GM12878 (cell line): ENCODE data around the gene HNRNPM. TPM values are rescaled to one million over a fixed set of nuclear protein-coding genes. Genes with fewer than 3 reads are reported as not detected.

ENCODE experiments used
- ATAC-seq: fragments of 200-7000 bp; cut with Tn5 transposase; 3 replicates; pipeline ENCODE4 v1.9.1; 2020; ENCODE audit warnings: mild to moderate bottlenecking, moderate library complexity
- BruUV-seq: library from RNA; stranded (reverse); fragments of 400-500 nt; replicated peaks from 2 replicates; lab custom pipeline; 2021; lab: Mats Ljungman, UMichigan
- CTCF ChIA-PET: fragments of 300-600 bp; sonication (Branson Sonifier 250); formaldehyde crosslinking; extraction: SDS; loops from one replicate; lab custom pipeline; 2021; ENCODE audit warnings: inconsistent platforms; lab: Yijun Ruan, JAX
- POLR2A ChIA-PET: fragments of 350-600 bp; formaldehyde crosslinking; extraction: SDS; loops from one replicate; lab custom pipeline; 2021; ENCODE audit warnings: inconsistent platforms; lab: Charles Lee
- RAD21 ChIA-PET: fragments of 300-600 bp; sonication (Branson Sonifier 250); formaldehyde crosslinking; loops from one replicate; lab custom pipeline; 2023; ENCODE audit warnings: antibody characterized with exemption; ENCODE audit not compliant: unreplicated experiment; lab: Charles Lee
- SMC1A ChIA-PET: fragments of 300-600 bp; sonication (Branson Sonifier 250); formaldehyde crosslinking; loops from one replicate; lab custom pipeline; 2023; ENCODE audit not compliant: unreplicated experiment, uncharacterized antibody; lab: Charles Lee
- DNase-seq: peaks from one replicate; pipeline ENCODE4 v3.0.0-alpha.2; 2011; ENCODE audit warnings: low read depth, low spot score
- FAIRE-seq: peaks from 3 replicates; lab custom pipeline; 2011; peaks lifted over from hg19 to GRCh38; lab: Jason Lieb, UNC
- H2AFZ ChIP-seq: 2 replicates; pipeline ENCODE4 v1.6.0; 2011; ENCODE audit warnings: low read depth, low read length, control low read depth; ENCODE audit not compliant: control insufficient read depth
- H3K27ac ChIP-seq: 2 replicates; pipeline ENCODE4 v1.5.1; 2011; ENCODE audit warnings: control low read depth; ENCODE audit not compliant: control insufficient read depth, insufficient read depth
- H3K27me3 ChIP-seq, 2 experiments: replicated peaks in 1 of 2; 2 replicates each; pipeline versions ENCODE4 v1.6.0 to v1.6.1; 2011; ENCODE audit warnings: low read length in 1 of 2; ENCODE audit not compliant: control insufficient read depth in 2 of 2, insufficient read depth in 2 of 2
- H3K36me3 ChIP-seq, 2 experiments: 2 replicates each; pipeline ENCODE4 v1.5.1; 2011; ENCODE audit warnings: low read length in 1 of 2; ENCODE audit not compliant: control insufficient read depth in 2 of 2, insufficient read depth in 2 of 2
- H3K4me1 ChIP-seq: 2 replicates; pipeline ENCODE4 v1.6.1; 2011; ENCODE audit warnings: mild to moderate bottlenecking, low read length, moderate library complexity, mixed read lengths; ENCODE audit not compliant: control insufficient read depth, insufficient read depth
- H3K4me2 ChIP-seq: 2 replicates; pipeline ENCODE4 v1.6.0; 2011; ENCODE audit warnings: control low read depth; ENCODE audit not compliant: control insufficient read depth, insufficient read depth
- H3K4me3 ChIP-seq: fragments of 200-600 bp; sonication (generic); 2 replicates; pipeline ENCODE4 v1.5.1; 2016
- H3K79me2 ChIP-seq: 2 replicates; pipeline ENCODE4 v1.6.0; 2011; ENCODE audit warnings: low read length; ENCODE audit not compliant: control insufficient read depth, insufficient read depth
- H3K9ac ChIP-seq: 2 replicates; pipeline ENCODE4 v1.8.0; 2011; ENCODE audit warnings: low read length, control low read depth, mixed read lengths; ENCODE audit not compliant: control insufficient read depth, insufficient read depth
- H3K9me3 ChIP-seq: replicated peaks from 3 replicates; pipeline ENCODE4 v1.5.1; 2011; ENCODE audit warnings: mild to moderate bottlenecking, low read length; ENCODE audit not compliant: control insufficient read depth, insufficient read depth
- H4K20me1 ChIP-seq: 2 replicates; pipeline ENCODE4 v1.6.0; 2011; ENCODE audit not compliant: control insufficient read depth, insufficient read depth
- ATF7 ChIP-seq: fragments of 450-650 bp; IDR thresholded peaks from 2 replicates; pipeline ENCODE4 v1.6.1; 2016; ENCODE audit warnings: low read depth, mild to moderate bottlenecking
- BACH1 ChIP-seq: fragments of 450-650 bp; IDR thresholded peaks from 2 replicates; pipeline ENCODE4 v1.6.1; 2017; ENCODE audit warnings: mild to moderate bottlenecking, borderline replicate concordance
- BMI1 ChIP-seq: fragments of 450-650 bp; IDR thresholded peaks from 2 replicates; pipeline ENCODE4 v1.6.1; 2016; ENCODE audit warnings: mild to moderate bottlenecking, moderate library complexity, borderline replicate concordance
- ETV6 ChIP-seq, 2 experiments: fragments of 450-650 bp in 1 of 2; IDR thresholded peaks in 1 of 2; conservative IDR thresholded peaks in 1 of 2; 2 replicates each; pipeline ENCODE4 v1.6.1; 2014; ENCODE audit warnings: antibody characterized with exemption in 1 of 2, borderline replicate concordance in 1 of 2, low read depth in 1 of 2, mild to moderate bottlenecking in 1 of 2, moderate library complexity in 1 of 2
- IRF4 ChIP-seq: IDR thresholded peaks from 2 replicates; pipeline ENCODE4 v1.6.1; 2011; ENCODE audit warnings: low read depth, low read length
- MAX ChIP-seq: IDR thresholded peaks from 2 replicates; pipeline ENCODE4 v1.6.1; 2012; ENCODE audit warnings: low read depth, low read length, improper control_type of control experiment
- PBX3 ChIP-seq: IDR thresholded peaks from 2 replicates; pipeline ENCODE4 v1.6.1; 2011; ENCODE audit warnings: mild to moderate bottlenecking, low read depth, low read length, moderate library complexity; ENCODE audit not compliant: insufficient replicate concordance
- POLR2AphosphoS5 ChIP-seq: IDR thresholded peaks from 2 replicates; pipeline ENCODE4 v1.6.1; 2011; ENCODE audit warnings: mild to moderate bottlenecking, low read length, inconsistent platforms
- SIN3A ChIP-seq: IDR thresholded peaks from 2 replicates; pipeline ENCODE4 v1.6.1; 2012; ENCODE audit warnings: low read depth, low read length, improper control_type of control experiment
- SREBF1 ChIP-seq: IDR thresholded peaks from 2 replicates; pipeline ENCODE4 v1.6.1; 2012; ENCODE audit warnings: mild to moderate bottlenecking, low read length
- SRF ChIP-seq, 2 experiments: IDR thresholded peaks; 2 replicates each; pipeline ENCODE4 v1.6.1; 2011; ENCODE audit warnings: low read depth in 2 of 2, low read length in 2 of 2, mild to moderate bottlenecking in 1 of 2, moderate library complexity in 1 of 2
- STAT1 ChIP-seq: fragments of 450-650 bp; conservative IDR thresholded peaks from 2 replicates; pipeline ENCODE4 v1.6.1; 2014; ENCODE audit warnings: antibody characterized with exemption, mild to moderate bottlenecking
- STAT3 ChIP-seq: IDR thresholded peaks from 2 replicates; pipeline ENCODE4 v1.6.1; 2011; ENCODE audit warnings: low read depth, low read length, improper control_type of control experiment
- TCF12 ChIP-seq: IDR thresholded peaks from 2 replicates; pipeline ENCODE4 v1.6.1; 2011; ENCODE audit warnings: low read depth, mild to moderate bottlenecking, low read length
- ZBED1 ChIP-seq: IDR thresholded peaks from 2 replicates; pipeline ENCODE4 v1.6.1; 2016; ENCODE audit warnings: borderline replicate concordance
- ZZZ3 ChIP-seq: IDR thresholded peaks from 2 replicates; pipeline ENCODE4 v1.6.1; 2011; ENCODE audit warnings: low read depth; ENCODE audit not compliant: control insufficient read depth, insufficient read length
- WGBS: methylation state at CpG from one replicate; pipeline ENCODE4 v1.1.6; 2016; ENCODE audit warnings: low lambda C conversion rate; ENCODE audit not compliant: insufficient replicate concordance, insufficient coverage; ENCODE audit errors: missing lambda C conversion rate; 5-methylcytosine and 5-hydroxymethylcytosine counted together
- in situ Hi-C: fragments of 300-500 bp; cut with MboI; formaldehyde crosslinking; loops from 9 replicates; pipeline ENCODE4 v1.14.3; 2018; ENCODE audit warnings: mixed read lengths
- intact Hi-C: fragments of 100-400 bp; cut with micrococcal nuclease; formaldehyde crosslinking; loops from one replicate; pipeline ENCODE4 v1.14.2; 2022; ENCODE audit not compliant: unreplicated experiment
- polyA plus RNA-seq, 11 experiments: library from polyadenylated mRNA; depleted of rRNA in 4 of 11; unstranded in 6 of 11; stranded (reverse) in 5 of 11; fragments of >200 nt; fragmentation: Nextera tagmentation in 4 of 11; fragmentation: Illumina TruSeq in 1 of 11; extraction: Ambion mirVana in 4 of 11; extraction: Trizol in 1 of 11; gene quantifications; 1 replicate in 1 of 11; 2 replicates in 10 of 11; pipeline versions ENCODE4 v1.2.1 to v1.2.3, GENCODE V29; 2011 to 2016; ENCODE audit warnings: inconsistent platforms in 2 of 11, missing spikeins in 2 of 11, low read depth in 1 of 11
- total RNA-seq, 4 experiments: library from RNA; depleted of rRNA in 3 of 4; stranded (reverse); fragments of >200 nt in 3 of 4; fragmentation: Illumina TruSeq in 1 of 4; extraction: Trizol in 1 of 4; gene quantifications; 2 replicates each; pipeline versions ENCODE4 v1.2.1 to v1.2.3, GENCODE V29; 2013 to 2021
- TF ChIP-seq, protein P1 (sequence below): fragments of 450-650 bp; IDR thresholded peaks from 2 replicates; pipeline ENCODE4 v1.6.1; 2014; ENCODE audit warnings: mild to moderate bottlenecking
- TF ChIP-seq, protein P2 (sequence below): IDR thresholded peaks from 2 replicates; pipeline ENCODE4 v1.6.1; 2011; ENCODE audit warnings: borderline replicate concordance, low read depth, mild to moderate bottlenecking, moderate library complexity, low read length; ENCODE audit not compliant: insufficient read depth, poor library complexity, severe bottlenecking
- TF ChIP-seq, protein P3 (sequence below), 3 experiments: IDR thresholded peaks in 2 of 3; conservative IDR thresholded peaks in 1 of 3; 2 replicates each; pipeline ENCODE4 v1.5.1; 2011; ENCODE audit warnings: low read depth in 3 of 3, low read length in 3 of 3, mild to moderate bottlenecking in 3 of 3, control low read depth in 2 of 3, moderate library complexity in 2 of 3, inconsistent platforms in 1 of 3, mixed read lengths in 1 of 3; ENCODE audit not compliant: control insufficient read depth in 2 of 3, insufficient read depth in 1 of 3; ENCODE audit errors: extremely low read depth in 1 of 3

Gene HNRNPM
- total and polyA plus RNA-seq, 10 of the 15 experiments (the other 5 are each of a cell fraction or from before 2014, with no cell fraction given), result 14.3 to 415 (median 198) TPM

DNA sequence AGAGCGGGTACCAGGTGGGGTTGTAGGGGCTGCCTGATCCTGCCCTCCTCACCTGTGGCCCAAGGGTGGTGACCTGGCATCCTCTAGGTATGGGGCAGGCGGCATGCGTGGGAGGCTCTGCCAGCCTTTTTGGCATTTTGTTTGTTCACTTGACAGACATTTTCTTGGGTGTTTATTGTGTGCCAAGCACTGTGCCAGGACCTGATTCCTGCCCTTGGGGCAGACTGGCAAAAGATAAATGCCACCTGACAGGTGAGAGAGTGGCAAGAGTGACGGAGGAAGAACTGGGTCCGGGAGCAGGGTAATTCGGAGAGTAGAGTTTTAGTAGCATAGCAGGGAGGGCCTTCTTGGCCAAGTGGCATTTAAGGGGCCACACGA, 48.6 kb upstream of the HNRNPM start:
- no TSS peak for BruUV-seq
- intact Hi-C loops, result loop anchor here (1.0 to 5.0 kb wide), 2 partner anchors 42 to 129 kb away; no protein-coding TSS in a partner anchor
- POLR2A ChIA-PET, result no interaction called here
- Histone ChIP-seq H3K27ac (no peak overlapping the region), H3K4me3 (no peak overlapping the region), H3K36me3 (peaks cover 3 to 10% of the 10 kb centered on the region in 2 experiments; a peak in 3 of 4 replicates), H3K9ac (no peak overlapping the region), H3K27me3 (no peaks in the 10 kb centered on the region), H2AFZ (no peak overlapping the region), H3K9me3 (no peaks in the 10 kb centered on the region), H4K20me1 (peaks cover 2% of the 10 kb centered on the region), H3K4me2 (no peak overlapping the region)
- RAD21 ChIA-PET, result no interaction called here
- DNase-seq (no peak), ATAC-seq (no peak), FAIRE-seq (no peak)
- CTCF ChIA-PET, result interaction anchor here (0.6 to 1.0 kb wide), 2 partner anchors 17 to 42 kb away, joined by 3 to 5 read pairs; partner anchors contain the start of gene MARCHF2
- 84% methylated on average over 7 of the region's 7 CpGs for WGBS
- in situ Hi-C loops, result no loop called here
- TF ChIP-seq MAX (no peak), ATF7 (no peak), TCF12 (no peak), STAT1 (no peak), PBX3 (no peak), SIN3A (no peak), SRF (IDR thresholded peaks at IDR 0.05; ENCODE audit: low read depth in 2 of 2, low read length in 2 of 2) (no peak), POLR2AphosphoS5 (no peak), STAT3 (no peak), SREBF1 (no peak), ZBED1 (no peak), BMI1 (no peak), ZZZ3 (no peak), ETV6 (conservative IDR thresholded peaks at IDR 0.05 in 1 of 2, IDR thresholded peaks at IDR 0.05 in 1 of 2; ENCODE audit: borderline replicate concordance in 1 of 2, low read depth in 1 of 2) (no peak), BACH1 (no peak), IRF4 (no peak)
- TF ChIP-seq, protein P1, sequence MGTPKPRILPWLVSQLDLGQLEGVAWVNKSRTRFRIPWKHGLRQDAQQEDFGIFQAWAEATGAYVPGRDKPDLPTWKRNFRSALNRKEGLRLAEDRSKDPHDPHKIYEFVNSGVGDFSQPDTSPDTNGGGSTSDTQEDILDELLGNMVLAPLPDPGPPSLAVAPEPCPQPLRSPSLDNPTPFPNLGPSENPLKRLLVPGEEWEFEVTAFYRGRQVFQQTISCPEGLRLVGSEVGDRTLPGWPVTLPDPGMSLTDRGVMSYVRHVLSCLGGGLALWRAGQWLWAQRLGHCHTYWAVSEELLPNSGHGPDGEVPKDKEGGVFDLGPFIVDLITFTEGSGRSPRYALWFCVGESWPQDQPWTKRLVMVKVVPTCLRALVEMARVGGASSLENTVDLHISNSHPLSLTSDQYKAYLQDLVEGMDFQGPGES, result no peak
- TF ChIP-seq, protein P2, sequence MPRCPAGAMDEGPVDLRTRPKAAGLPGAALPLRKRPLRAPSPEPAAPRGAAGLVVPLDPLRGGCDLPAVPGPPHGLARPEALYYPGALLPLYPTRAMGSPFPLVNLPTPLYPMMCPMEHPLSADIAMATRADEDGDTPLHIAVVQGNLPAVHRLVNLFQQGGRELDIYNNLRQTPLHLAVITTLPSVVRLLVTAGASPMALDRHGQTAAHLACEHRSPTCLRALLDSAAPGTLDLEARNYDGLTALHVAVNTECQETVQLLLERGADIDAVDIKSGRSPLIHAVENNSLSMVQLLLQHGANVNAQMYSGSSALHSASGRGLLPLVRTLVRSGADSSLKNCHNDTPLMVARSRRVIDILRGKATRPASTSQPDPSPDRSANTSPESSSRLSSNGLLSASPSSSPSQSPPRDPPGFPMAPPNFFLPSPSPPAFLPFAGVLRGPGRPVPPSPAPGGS, result no peak
- TF ChIP-seq, protein P3, sequence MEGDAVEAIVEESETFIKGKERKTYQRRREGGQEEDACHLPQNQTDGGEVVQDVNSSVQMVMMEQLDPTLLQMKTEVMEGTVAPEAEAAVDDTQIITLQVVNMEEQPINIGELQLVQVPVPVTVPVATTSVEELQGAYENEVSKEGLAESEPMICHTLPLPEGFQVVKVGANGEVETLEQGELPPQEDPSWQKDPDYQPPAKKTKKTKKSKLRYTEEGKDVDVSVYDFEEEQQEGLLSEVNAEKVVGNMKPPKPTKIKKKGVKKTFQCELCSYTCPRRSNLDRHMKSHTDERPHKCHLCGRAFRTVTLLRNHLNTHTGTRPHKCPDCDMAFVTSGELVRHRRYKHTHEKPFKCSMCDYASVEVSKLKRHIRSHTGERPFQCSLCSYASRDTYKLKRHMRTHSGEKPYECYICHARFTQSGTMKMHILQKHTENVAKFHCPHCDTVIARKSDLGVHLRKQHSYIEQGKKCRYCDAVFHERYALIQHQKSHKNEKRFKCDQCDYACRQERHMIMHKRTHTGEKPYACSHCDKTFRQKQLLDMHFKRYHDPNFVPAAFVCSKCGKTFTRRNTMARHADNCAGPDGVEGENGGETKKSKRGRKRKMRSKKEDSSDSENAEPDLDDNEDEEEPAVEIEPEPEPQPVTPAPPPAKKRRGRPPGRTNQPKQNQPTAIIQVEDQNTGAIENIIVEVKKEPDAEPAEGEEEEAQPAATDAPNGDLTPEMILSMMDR (IDR thresholded peaks at IDR 0.05 in 2 of 3, conservative IDR thresholded peaks at IDR 0.05 in 1 of 3; ENCODE audit: control insufficient read depth in 2 of 3, extremely low read depth in 1 of 3, insufficient read depth in 1 of 3, low read depth in 3 of 3, low read length in 3 of 3), result no peak
- TF ChIP-seq, all 136 proteins: peak for 0
- H3K4me1 ChIP-seq, result peaks cover 13% of the 10 kb centered on the region
- H3K79me2 ChIP-seq, result peaks cover 30% of the 10 kb centered on the region
- SMC1A ChIA-PET, result interaction anchor here (1.1 kb wide), 1 partner anchor 8 kb away, joined by 3 read pairs; no protein-coding TSS in a partner anchor
